Peyer's patch (tissue), 4 donors: Measurements from ENCODE around the gene CPA2.
"Not testable (repeated sequence)": the region's sequence is repeated elsewhere in the genome, so short reads cannot be mapped to it uniquely, and the experiment has no call there.

Source experiments
- CTCF ChIP-seq, 6 experiments: fragments of 450-650 bp in 4 of 6; fragments of 200-600 bp in 2 of 6; sonication (generic) in 1 of 6; IDR thresholded peaks; one replicate each; pipeline ENCODE4 v1.5.1; 2017 to 2019; ENCODE audit warnings: antibody characterized with exemption in 6 of 6, mild to moderate bottlenecking in 3 of 6, moderate library complexity in 1 of 6
- POLR2A ChIP-seq, 2 donors: fragments of 450-650 bp; IDR thresholded peaks; one replicate each; pipeline ENCODE4 v1.5.1; 2017; ENCODE audit warnings: antibody characterized with exemption in 2 of 2, mild to moderate bottlenecking in 2 of 2, moderate library complexity in 2 of 2

GRCh38 chr7:130246491-130246890, 20.2 kb upstream of the CPA2 start:
- not testable (repeated sequence) for TF ChIP-seq CTCF, POLR2A (IDR thresholded peaks at IDR 0.05)
